Suppressor macrophage treated with lipopolysaccharide for 1 hour (primary cell): ENCODE results near the gene LRRTM3.

Source experiments
- DNase-seq, 3 donors: peaks; one replicate each; pipeline ENCODE4 v3.0.0-alpha.2; 2020 to 2022

Gene LRRTM3

GRCh38 chr10:67033878-67034277, 108.0 kb downstream of the LRRTM3 start:
- DNase-seq = no peak

- peak; percentile 10 to 49 (median 37) for DNase-seq
Observed at GRCh38 chr10:67036808-67037207, 111.0 kb downstream of the LRRTM3 start.

GRCh38 chr10:67043041-67043440, 117.2 kb downstream of the LRRTM3 start:
- DNase-seq = no peak

- no peak for DNase-seq
Observed at GRCh38 chr10:67045404-67045803, 119.6 kb downstream of the LRRTM3 start.

GRCh38 chr10:67046507-67046906, 120.7 kb downstream of the LRRTM3 start:
- no peak for DNase-seq

- DNase-seq = no peak
Observed at GRCh38 chr10:67049988-67050387, 124.2 kb downstream of the LRRTM3 start.

- DNase-seq = no peak
Observed at GRCh38 chr10:67050415-67050814, 124.6 kb downstream of the LRRTM3 start.

GRCh38 chr10:67072654-67073053, 146.8 kb downstream of the LRRTM3 start:
- no peak for DNase-seq

- DNase-seq = no peak
Observed at GRCh38 chr10:67075491-67075971, 149.7 kb downstream of the LRRTM3 start.

- DNase-seq = no peak
Observed at GRCh38 chr10:67076144-67076543, 150.3 kb downstream of the LRRTM3 start.

- peak in 1 of 3 donors; percentile 1 for DNase-seq
Observed at GRCh38 chr10:67077376-67077775, 151.5 kb downstream of the LRRTM3 start.

- no peak for DNase-seq
Observed at GRCh38 chr10:67079126-67079525, 153.3 kb downstream of the LRRTM3 start.

GRCh38 chr10:67086327-67087134, 160.7 kb downstream of the LRRTM3 start:
- DNase-seq = no peak

- no peak for DNase-seq
Observed at GRCh38 chr10:67087135-67087425, 161.2 kb downstream of the LRRTM3 start.

GRCh38 chr10:67088036-67088435, 162.2 kb downstream of the LRRTM3 start:
- DNase-seq = no peak

- no peak for DNase-seq
Observed at GRCh38 chr10:67095531-67095930, 169.7 kb downstream of the LRRTM3 start.

- no peak for DNase-seq
Observed at GRCh38 chr10:67098461-67098860, 172.6 kb downstream of the LRRTM3 start.

- no peak for DNase-seq
Observed at GRCh38 chr10:67100951-67101350, 175.1 kb downstream of the LRRTM3 start.

- DNase-seq = no peak
Observed at GRCh38 chr10:67107670-67108069, 181.8 kb downstream of the LRRTM3 start.

GRCh38 chr10:67110286-67110685, 184.4 kb downstream of the LRRTM3 start:
- DNase-seq = no peak

- no peak for DNase-seq
Observed at GRCh38 chr10:67112765-67113164, 186.9 kb downstream of the LRRTM3 start.

GRCh38 chr10:67114945-67115344, 189.1 kb downstream of the LRRTM3 start:
- DNase-seq = no peak

- no peak for DNase-seq
Observed at GRCh38 chr10:67115972-67116371, 190.1 kb downstream of the LRRTM3 start.

GRCh38 chr10:67119651-67120050, 193.8 kb downstream of the LRRTM3 start:
- no peak for DNase-seq

- no peak for DNase-seq
Observed at GRCh38 chr10:67127441-67127840, 201.6 kb downstream of the LRRTM3 start.
